Osteocyte (in vitro differentiated cells): ENCODE data around the gene WNT9A. TPM values are rescaled to one million over a fixed set of nuclear protein-coding genes. Genes with fewer than 3 reads are reported as not detected.

Experiments
- DNase-seq: peaks from one replicate; pipeline ENCODE4 v3.0.0; 2021; ENCODE audit warnings: mixed read lengths; ENCODE audit not compliant: unreplicated experiment; ENCODE audit errors: extremely low spot score
- H3K27ac Mint-ChIP-seq: one replicate; pipeline ENCODE4 v1.8.0; 2021; ENCODE audit warnings: mild to moderate bottlenecking, mixed read lengths; ENCODE audit not compliant: unreplicated experiment
- H3K27me3 Mint-ChIP-seq: one replicate; pipeline ENCODE4 v1.8.0; 2021; ENCODE audit warnings: mixed read lengths; ENCODE audit not compliant: unreplicated experiment
- H3K36me3 Mint-ChIP-seq: one replicate; pipeline ENCODE4 v1.8.0; 2021; ENCODE audit warnings: mixed read lengths; ENCODE audit not compliant: unreplicated experiment
- H3K4me1 Mint-ChIP-seq: one replicate; pipeline ENCODE4 v1.8.0; 2021; ENCODE audit warnings: mixed read lengths; ENCODE audit not compliant: unreplicated experiment
- H3K4me3 Mint-ChIP-seq: one replicate; pipeline ENCODE4 v1.8.0; 2021; ENCODE audit warnings: mild to moderate bottlenecking, moderate library complexity, mixed read lengths; ENCODE audit not compliant: unreplicated experiment
- H3K9me3 Mint-ChIP-seq: one replicate; pipeline ENCODE4 v1.8.0; 2021; ENCODE audit warnings: mixed read lengths; ENCODE audit not compliant: unreplicated experiment
- total RNA-seq: library from RNA; stranded (reverse); gene quantifications from 2 replicates; pipeline ENCODE4 v1.2.1, GENCODE V29; 2021
- TF ChIP-seq, protein P1 (sequence below): fragments of 200-600 bp; sonication (generic); IDR thresholded peaks from 2 replicates; pipeline ENCODE4 v1.5.0; 2021; ENCODE audit warnings: antibody characterized with exemption, mild to moderate bottlenecking, moderate library complexity

WNT9A gene
- total RNA-seq, 1 donor from 2014 or later = 4.9 TPM

DNA sequence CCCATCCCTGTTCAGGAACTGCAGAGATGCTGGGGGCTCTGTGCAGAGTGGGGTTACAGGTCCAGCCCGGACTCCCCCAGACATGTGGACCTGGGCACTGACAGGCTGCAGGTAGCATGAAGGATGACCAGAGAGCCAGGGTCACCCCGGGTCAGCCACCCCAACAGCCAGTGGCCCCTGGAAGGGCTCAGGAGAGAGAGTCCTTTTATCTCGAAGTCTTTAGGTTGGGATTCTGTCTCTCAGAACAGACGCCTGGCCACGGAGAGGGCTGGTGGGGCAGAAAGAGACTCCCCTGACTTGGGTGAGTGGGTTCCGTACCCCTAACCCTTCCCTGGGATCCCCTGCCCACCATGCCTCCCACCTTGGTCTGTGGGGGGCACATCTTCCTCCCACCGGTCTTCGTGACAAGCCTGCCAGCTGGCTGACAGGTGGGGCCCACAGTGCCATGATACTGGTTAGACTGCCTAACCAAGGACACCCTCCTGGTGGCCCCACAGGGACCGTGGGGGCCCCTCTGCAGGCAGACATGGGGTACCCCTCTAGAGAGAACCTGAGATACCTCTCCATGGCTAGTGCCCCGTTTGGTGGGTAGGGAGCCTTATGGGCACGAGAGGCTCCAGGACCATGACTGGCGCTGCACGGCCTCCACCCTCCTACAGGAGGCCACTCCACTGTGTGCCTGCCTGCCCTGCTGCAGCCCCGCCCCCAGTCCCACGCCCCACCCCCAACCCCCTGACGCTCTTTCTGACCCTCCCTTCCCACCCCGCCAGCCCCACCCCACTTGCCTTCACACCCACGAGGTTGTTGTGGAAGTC is 24.2 kb downstream of the WNT9A start:
- TF ChIP-seq, protein P1, sequence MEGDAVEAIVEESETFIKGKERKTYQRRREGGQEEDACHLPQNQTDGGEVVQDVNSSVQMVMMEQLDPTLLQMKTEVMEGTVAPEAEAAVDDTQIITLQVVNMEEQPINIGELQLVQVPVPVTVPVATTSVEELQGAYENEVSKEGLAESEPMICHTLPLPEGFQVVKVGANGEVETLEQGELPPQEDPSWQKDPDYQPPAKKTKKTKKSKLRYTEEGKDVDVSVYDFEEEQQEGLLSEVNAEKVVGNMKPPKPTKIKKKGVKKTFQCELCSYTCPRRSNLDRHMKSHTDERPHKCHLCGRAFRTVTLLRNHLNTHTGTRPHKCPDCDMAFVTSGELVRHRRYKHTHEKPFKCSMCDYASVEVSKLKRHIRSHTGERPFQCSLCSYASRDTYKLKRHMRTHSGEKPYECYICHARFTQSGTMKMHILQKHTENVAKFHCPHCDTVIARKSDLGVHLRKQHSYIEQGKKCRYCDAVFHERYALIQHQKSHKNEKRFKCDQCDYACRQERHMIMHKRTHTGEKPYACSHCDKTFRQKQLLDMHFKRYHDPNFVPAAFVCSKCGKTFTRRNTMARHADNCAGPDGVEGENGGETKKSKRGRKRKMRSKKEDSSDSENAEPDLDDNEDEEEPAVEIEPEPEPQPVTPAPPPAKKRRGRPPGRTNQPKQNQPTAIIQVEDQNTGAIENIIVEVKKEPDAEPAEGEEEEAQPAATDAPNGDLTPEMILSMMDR = no peak
- Mint-ChIP-seq H3K4me1 (peaks cover 3% of the 10 kb centered on the region), H3K36me3 (no peaks in the 10 kb centered on the region), H3K27ac (no peak overlapping the region), H3K4me3 (no peak overlapping the region), H3K27me3 (no peaks in the 10 kb centered on the region), H3K9me3 (no peaks in the 10 kb centered on the region)
- DNase-seq = no peak

DNA sequence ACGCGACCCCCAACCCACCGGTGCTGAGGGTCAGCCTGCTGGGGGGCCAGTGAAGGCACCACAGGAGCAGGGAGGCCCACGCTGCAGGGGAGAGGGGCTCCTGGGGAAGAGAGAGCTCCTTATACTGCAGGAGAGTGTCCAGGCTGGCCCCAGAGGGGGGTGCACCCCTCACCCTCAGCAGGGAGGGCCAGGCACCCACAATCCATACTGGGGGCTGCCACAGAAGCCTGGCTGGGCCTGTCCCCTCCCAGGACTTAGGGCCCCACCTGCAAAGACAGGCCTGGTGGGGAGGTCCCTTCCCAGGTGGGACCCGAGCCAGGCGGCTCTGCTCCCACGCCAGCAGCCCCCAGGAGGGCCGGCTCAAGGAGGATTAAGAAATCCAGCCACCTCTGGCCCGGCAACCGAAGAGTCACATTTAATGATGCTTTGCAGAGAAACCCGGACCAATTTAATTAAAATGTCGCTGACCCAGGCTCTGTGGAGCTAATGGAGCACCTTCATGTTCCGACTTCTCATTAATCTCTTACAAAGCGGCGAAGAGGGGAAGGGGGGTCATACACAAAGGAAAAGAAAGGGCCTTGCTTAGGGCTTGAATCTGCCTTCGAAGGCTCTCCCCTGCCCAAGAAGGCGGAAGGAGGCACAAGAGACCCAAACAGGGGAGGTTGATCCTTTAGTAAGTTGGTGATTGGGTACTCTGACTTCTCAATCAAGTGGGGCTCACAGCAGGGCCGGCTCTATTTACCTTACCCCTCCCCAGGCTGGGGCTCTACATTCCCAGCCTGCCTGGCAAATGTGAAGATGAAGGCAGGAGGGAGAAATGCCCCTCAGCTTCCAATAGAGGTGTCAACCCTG is 25.0 kb downstream of the WNT9A start:
- no peaks in the 10 kb centered on the region for H3K36me3 Mint-ChIP-seq
- no peaks in the 10 kb centered on the region for H3K27me3 Mint-ChIP-seq
- H3K27ac Mint-ChIP-seq = no peak overlapping the region
- H3K4me1 Mint-ChIP-seq = peaks cover 3% of the 10 kb centered on the region
- H3K4me3 Mint-ChIP-seq = no peak overlapping the region
- DNase-seq = no peak
- H3K9me3 Mint-ChIP-seq = no peaks in the 10 kb centered on the region
- TF ChIP-seq, protein P1 = no peak

DNA sequence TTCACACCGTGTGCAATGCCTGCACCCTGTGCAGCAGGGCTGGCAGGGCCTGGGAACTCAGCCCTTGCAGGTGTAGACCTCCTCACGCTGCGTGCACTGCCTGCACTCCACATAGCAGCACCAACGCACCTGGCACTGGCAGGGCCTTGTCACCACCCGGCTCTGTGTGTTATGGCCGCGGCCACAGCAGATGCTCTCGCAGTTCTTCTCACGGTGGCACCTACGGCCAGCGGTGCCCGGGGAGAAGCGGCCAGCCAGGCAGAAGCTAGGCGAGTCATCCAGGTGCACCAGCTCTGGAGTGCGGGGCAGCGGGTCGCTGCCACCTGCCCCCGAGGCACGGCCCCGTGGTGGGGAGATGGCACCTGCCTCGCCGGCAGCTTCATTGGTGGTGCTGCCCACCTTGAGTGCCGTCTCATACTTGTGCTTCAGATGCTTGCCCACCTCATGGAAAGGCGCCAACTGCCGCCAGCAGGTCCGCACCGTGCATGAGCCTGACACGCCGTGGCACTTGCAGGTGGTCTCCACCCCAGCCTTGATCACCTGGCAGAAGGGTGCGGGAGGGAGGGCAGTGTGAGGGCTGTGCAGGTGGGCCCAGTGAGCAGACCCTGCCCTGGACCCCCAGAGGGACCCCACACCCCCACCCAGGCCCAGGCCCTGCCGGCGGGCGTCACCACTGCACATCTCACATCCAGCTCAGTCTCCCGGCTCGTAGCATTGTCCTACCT is 26.1 kb downstream of the WNT9A start:
- DNase-seq = no peak
- no peak overlapping the region for H3K4me3 Mint-ChIP-seq
- H3K27me3 Mint-ChIP-seq = no peaks in the 10 kb centered on the region
- no peak overlapping the region for H3K27ac Mint-ChIP-seq
- TF ChIP-seq, protein P1 = no peak
- no peaks in the 10 kb centered on the region for H3K9me3 Mint-ChIP-seq
- no peaks in the 10 kb centered on the region for H3K36me3 Mint-ChIP-seq
- peaks cover 9% of the 10 kb centered on the region for H3K4me1 Mint-ChIP-seq

DNA sequence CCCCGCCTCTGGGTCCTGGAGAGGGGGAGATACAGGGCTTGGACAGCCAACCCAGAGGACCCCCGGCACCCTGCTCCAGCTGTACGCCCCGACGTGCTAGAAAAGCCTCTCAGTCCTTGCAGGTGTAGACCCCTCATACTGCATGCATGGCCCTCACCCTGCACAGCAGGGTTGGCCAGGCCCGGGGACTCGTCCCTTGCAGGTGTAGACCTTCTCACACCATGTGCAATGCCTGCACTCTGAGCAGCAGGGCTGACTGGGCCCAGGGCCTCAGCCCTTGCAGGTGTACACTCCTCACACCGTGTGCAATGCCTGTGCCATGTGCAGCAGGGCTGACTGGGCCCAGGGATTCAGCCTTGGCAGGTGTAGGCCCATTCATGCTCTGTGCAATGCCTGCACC is 26.8 kb downstream of the WNT9A start:
- no peak for DNase-seq
- TF ChIP-seq, protein P1 = no peak

More for the DNA sequence above, 26.8 kb downstream of the WNT9A start:
- Mint-ChIP-seq H3K27ac (no peak overlapping the region), H3K4me1 (peaks cover 7% of the 10 kb centered on the region), H3K27me3 (no peaks in the 10 kb centered on the region), H3K4me3 (no peak overlapping the region), H3K36me3 (no peaks in the 10 kb centered on the region), H3K9me3 (no peaks in the 10 kb centered on the region)
